HG03378 (cell line): ENCODE data around the gene GGT6.
"Not testable (repeated sequence)": the region's sequence is repeated elsewhere in the genome, so short reads cannot be mapped to it uniquely, and the experiment has no call there.

ENCODE experiments used
- ATAC-seq: cut with Tn5 transposase; IDR thresholded peaks from one replicate; pipeline ENCODE4 v1.9.1; 2021; ENCODE audit warnings: mild to moderate bottlenecking, moderate library complexity; ENCODE audit not compliant: unreplicated experiment

GGT6 gene

DNA sequence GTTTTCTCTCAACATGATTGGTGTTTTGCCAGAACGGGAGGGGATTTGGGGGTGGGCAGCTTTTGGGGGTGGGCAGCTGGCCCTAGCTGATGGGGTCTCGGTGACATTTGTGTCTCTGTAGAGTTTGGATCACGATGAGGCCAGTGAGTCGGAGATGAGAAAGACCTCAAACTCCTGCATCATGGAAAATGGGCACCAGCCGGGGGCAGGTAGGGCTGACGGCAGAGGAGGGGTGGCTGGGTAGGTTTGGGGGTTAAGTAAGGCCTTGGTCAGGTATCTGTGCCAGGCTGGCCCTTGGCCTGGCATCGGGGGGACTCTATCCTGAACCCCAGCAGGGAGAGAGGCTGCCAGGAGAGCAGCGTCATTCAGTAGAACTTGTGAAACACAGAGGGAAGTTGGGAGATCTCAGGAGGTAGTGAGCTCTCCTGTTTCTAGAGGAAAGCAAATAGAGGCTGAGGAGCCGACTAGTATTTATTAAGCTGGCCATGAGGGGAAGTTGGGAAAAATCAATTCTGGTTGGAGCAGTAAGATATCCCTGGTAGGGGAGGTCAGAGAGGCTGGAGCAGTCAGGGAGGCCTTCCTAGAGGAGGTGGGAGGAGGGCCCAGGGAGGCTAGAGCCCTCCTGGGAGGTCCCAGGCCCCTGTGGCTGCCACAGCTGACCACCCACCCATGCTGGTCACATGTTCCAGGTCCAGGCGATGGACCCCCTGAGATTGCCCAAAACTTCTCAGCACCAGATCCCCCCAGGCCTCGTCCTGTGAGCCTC is 32.0 kb upstream of the GGT6 start:
- ATAC-seq = no peak

DNA sequence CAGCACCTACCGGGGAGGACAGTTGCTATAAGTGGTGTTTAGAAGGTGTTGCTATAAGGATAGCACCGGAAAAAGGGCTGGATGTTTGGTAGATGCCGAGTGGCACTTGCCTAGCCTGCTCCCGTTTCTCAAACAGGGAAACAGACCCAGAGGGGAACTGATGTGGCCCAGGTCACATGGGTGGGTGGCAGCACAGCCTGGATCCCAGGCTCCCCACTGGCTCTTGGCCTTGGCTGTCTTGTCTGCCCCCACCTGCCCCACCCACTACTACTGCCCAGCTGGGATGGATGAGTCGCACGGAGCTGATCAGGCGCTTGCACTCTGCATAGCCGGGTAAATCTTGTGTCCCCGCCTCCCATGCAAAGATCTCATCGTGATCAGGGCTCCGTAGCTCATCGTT is 31.2 kb upstream of the GGT6 start:
- no peak for ATAC-seq

DNA sequence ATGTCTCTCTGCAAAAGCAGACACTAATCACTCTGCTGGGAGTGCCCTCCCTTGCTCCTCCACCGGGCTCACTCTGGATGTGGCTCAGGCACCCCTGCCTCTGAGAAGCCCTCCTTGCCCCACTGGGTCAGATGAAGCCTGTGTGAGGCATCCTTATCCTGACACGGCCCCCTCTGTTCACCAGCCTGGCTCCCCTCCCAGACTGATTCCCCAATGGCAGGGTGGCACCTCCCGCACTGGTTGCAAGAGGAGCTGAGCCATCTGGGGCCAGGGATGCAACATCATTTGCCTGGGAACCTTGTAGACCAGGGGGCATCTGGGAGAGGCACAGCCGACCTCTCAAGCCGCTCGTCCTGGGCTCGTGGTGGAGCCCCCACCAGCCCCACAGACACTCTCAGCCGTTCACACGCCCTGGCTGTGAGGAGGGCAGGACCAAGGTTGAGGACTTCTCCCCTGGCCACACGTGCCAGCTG is 30.6 kb upstream of the GGT6 start:
- ATAC-seq = no peak

DNA sequence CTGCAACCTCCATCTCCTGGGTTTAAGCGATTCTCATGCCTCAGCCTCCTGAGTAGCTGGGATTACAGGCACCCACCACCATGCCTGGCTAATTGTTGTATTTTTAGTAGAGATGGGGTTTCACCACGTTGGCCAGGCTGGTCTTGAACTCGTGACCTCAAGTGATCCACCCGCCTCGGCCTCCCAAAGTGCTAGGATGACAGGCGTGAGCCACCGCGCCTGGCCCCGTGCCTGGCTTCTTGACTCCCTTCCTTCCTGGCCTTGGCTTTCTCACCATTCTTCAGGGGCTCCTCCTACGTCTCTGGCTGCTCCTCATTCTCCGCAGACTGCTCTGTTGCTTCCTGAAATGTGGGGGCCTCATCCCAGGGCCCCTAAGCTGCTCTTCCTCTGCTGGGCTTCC is 29.7 kb upstream of the GGT6 start:
- ATAC-seq = not testable (repeated sequence)

DNA sequence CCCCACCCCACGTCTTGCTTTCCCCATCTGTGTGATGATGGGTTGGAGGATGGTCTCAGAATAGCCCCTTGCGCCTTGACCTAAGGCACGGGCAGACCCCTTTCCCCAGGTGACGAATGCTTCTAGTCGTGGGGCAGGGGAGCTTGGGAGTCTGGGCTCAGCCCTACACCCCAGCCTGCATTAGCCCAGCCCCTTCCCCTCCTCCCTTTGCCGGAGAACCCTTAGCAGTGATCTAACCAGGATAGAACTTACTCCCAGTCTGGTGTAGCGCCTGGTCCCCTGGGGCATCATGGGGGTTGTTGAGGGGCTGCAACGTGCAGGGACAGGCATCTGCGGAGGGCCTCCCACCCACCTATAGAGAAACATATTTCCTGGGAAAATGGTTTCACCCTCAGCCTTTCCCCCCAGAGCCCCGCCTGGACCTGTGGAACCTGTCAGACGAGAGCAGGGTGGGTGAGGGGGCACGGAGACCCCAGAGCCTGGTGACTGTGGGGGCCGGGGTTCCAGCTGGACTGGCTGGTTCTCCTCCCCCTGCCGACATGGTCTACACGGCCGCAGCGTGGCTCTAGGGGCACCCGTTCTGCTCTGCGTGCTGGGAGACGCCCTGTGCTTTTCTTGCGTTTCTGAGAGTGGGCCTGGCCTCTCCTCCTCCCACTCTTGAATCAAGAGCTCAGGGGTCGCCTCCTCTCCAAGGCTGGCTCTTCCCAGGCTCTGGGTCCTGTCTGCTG is 28.7 kb upstream of the GGT6 start:
- no peak for ATAC-seq

DNA sequence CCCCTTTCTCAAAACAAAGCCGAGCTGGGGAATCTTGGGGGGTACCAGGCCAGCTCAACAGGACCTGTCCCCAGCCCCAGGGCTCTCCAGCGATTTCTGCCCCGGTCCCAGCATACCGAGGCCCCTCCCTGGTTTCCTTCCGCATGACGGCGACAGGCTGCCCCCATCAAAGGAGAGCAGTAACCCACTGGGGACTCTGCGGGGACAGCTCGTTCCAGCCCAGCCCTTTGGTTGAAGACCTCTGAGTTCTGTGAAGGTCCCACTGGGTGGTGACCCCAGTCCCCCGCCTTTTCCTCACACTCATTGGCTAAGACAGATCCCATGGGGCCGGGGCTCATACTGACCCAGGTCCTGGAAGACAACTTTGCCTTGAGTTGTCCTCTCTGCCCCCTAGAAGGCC is 28.0 kb upstream of the GGT6 start:
- ATAC-seq = no peak

DNA sequence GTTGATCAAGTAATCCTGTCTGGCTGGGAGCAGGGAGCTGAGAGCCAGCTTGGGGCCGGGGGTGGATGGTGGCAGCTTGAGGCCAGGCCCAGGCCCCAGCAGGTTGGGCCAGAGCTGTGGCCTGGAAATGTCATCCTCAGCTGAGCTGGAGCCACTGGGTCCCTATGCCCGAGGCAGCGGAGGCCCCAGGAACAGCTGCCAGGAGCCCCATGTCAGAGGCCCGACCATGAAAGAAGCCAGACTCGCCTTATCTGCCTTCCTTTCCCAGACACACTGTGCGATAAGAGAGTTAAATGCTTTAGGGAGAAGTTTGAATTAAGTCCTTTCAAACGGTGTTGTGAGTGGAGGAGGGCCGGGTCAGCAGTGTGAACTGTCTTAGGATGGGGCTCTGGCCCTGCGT is 27.4 kb upstream of the GGT6 start:
- ATAC-seq = no peak

DNA sequence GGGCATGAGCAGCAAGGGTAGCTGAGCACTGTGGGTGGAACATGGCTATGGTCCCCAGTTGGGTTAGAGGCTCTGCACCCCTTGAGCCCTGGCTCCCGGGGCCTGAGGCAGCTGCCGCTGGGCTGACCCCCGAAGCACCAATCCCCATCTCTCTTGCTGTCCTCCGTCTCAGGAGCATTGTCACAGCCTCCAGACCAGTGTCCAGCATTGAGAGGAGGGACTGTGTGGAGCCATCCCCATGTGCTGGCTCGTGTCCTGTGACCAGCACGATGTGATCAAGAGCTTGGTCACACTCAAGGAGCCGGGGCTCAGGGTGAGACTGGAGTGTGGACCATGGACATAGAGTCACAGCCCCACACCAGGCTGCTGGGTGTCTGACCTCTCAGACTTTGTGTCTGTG is 26.8 kb upstream of the GGT6 start:
- ATAC-seq = no peak

DNA sequence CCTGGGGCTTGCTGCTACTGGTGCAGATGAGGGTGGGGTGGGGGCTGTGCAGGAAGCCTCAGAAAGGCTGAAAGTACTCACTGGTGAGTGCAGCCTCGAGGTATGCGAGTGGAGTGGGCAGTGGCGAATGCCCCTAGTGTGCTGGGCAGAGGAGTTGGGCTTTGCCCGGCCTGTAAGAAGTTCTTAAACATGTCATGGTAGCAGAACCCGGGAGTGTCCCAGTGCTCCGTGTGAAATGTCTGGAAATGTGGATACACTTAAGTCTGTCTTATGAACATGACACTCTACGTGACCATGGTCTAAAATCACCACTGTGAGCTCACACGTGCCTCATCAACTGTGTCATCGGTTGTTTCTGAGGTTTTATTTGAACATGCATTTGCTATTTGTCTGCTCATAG is 25.7 kb upstream of the GGT6 start:
- ATAC-seq = no peak

DNA sequence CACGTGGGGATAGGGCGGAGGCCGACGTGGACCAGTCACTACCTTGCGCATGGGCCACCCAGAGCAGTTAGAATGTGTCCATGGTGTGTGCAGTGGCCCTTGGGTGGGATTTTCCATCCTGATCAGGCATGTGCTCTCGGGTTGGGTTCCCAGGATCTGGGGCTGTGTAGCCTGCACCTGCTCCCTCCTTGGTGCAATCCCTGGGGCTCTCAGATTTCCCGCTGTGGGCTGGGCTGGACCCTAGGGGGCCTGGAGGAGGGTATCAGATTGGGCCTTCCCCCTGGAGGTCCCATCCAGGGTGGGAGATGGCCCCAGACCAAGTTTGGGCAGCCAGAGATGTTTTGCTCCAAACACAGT is 25.2 kb upstream of the GGT6 start:
- ATAC-seq = no peak

DNA sequence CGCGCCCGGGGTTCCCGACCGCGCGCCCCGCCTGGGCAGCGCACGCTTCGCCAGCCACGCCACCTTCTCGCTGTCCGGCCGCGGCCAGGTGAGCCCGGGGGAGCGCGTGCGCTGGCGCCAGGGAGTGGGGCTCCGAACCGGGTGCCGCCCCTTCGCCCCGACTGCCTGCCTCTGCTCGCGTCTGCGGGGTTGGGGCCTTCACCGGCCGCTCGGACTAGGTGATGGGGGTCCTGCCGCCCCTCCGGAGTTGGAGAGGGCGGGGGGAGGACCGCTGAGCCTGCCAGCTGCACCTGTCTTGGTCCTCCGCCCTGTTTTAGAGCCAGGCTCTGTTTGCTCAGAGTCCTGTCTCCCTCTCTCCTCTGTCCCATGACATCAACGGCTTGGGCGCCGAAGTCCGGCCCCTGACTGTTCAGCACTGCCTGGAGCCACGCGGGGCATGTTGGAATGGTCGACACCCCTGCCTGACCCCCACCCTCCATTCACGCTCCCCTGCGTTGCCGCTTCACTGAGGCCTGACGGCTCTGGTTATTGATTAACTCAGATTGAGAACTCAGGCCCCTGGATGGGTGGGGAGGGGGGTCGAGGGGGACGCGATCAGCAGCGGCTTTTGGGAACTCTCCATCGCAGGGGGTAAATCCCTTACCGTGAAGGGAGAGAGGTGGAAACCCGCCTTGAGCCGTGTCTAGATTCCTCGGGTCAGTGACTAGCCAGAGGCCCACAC is 24.7 kb upstream of the GGT6 start:
- ATAC-seq = no peak

DNA sequence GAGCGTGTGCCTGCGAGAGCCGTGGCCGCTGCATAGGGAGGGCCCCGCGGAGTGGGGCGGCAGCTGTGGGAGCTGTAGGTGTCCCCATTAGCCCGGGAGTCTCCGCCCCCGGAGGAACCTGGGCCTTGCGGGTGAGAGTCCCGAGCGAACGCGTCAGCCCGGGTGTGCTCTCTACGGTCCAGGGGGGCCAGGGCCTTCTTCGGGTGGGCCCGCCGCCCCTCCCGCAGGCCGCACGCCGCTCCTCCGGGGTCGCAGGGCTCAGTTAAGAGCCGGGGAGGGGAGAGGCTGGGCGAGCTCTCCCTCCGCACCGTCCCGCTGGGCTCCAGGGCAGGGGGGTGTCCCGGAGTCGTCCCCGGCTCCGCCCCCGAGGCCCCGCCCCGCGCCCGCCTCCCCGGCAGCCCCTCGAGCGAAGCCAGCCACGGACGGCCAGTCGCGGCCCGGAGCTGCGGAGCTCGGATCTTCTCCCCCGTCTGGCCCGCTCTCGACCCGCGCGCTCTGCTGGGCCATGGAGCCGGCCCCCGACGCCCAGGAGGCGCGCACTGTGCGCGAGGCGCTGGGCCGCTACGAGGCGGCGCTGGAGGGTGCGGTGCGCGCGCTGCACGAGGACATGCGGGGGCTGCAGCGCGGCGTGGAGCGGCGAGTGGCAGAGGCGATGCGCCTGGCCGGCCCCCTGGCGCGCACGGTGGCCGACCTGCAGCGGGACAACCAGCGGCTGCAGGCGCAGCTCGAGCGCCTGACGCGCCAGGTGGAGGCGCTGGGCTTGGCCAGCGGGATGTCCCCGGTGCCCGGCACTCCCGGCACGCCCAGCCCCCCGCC is 23.9 kb upstream of the GGT6 start, which contains the start of gene SMTNL2:
TSS of gene SMTNL2 (plus strand) at position 429 of the 816 bp plus-strand sequence. CDS start at position 506, 77 bp downstream.
- no peak for ATAC-seq

DNA sequence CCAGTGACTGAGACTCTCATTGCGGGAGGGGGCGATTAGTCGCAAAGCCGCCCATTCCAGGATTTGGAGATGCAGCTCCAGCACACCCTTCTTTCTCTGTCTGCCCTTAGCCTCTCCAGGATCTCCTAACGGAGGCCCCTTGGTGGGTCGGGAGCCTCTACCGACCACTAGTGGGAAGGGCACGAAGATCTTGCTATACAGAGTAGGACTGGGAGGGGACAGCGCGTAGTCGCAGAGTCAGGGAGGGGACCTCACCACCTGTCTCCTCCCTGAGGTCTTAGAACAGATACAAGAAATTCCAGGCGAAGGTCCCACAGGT is 23.4 kb upstream of the GGT6 start:
- no peak for ATAC-seq

DNA sequence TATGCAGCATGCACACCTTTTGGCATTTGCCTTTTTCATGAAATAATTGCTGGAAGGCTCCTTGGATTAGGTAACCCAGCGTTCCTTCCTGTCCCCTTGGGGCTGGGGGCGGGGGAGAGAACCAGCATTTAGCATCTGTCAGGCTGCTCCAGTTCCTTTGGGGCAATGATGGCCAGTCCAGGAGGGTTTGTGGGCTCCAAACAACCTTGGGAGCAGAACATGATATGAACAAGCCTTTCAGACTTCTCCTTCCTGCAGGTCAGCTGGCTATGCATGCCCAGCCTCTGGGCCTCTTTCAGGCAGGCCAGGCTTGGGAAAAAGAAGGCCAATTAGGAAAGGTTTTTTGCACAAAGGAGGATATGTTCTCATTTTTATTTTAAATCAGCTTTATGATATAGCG is 22.8 kb upstream of the GGT6 start:
- ATAC-seq = no peak

DNA sequence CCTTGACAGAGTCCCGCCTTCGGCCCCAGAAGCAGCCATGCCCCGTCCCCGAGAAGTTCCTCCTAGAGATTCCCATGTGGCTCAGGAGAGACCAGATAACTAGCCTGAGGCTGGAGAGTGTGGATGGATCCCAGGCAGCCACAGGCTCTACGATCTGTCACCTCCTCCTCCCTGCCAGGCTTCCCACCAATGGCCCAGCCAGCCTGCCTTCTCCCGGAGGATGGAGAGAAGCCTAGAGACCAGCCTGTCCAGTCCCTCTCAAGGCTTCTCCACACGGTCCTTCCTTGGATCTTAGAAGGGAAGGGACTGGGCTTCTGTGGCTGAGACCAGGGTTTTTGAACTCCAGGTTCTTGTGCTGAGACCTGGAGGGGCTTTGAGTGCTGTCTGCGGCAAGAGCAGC is 22.3 kb upstream of the GGT6 start:
- no peak for ATAC-seq

DNA sequence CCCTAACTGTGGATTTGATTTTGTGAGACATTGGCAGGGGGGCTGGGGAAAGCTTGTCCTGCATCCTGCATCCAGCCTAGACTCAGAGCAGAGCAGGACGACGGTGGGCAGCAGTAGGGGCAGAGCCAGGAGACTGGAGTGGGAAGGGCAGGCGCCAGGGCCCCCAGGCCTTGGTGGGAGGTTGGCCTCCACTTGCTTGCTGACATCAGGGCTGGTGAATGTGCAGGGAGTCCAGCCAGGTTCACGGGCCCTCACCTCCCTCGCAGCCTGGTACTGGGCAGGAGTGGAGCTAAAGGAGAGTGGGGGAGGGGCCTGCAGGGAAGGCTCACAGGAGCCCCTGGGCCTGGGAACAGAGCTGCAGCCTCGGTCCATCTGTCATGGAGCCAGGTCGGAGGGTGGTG is 21.7 kb upstream of the GGT6 start:
- no peak for ATAC-seq

DNA sequence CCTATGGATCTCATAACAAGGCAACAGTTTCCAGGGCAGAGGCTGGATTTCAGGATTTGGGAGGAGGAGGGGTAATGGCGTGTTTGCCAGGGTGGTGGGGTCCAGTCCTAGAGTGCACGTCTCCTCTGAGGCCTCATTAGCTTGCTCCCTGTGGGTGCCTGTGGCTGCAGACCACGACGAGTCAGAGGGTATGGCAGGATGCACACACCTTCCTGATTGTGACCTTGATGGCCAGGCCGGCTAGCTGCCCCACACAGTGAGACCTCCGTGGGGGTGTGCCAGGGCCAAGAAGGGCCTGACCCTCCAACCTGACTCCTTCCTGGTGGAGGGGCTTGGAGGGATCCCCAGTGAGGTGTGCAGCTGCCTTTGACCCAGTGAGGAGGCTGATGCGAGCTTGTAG is 19.9 kb upstream of the GGT6 start:
- no peak for ATAC-seq

DNA sequence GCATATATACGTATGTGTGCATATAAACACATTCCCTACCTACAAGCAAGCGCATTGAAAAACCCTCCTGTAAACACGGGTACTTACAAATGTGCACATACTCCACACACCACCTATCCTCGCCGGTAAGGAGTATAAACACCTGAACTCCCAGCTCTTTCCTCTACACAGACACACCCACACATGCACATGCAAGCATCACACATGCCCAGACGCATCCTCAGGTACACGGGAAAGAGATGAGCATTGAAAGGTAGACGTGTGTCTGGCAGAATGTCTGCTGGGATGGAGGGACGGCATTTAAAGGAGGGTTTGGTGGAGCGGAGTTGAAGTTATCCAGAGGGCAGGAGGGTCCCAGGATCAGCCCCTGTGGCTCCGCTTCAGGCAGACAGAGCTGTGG is 19.3 kb upstream of the GGT6 start:
- ATAC-seq = no peak

DNA sequence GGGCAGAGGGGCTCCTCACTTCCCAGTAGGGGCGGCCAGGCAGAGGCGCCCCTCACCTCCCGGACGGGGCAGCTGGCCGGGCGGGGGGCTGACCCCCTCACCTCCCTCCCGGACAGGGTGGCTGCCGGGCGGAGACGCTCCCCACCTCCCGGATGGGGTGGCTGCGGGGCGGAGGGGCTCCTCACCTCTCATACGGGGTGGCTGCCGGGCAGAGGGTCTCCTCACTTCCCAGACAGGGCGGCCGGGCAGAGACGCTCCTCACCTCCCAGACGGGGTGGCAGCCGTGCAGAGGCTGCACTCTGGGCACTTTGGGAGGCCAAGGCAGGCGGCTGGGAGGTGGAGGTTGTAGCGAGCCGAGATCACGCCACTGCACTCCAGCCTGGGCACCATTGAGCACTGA is 18.0 kb upstream of the GGT6 start:
- ATAC-seq = not testable (repeated sequence)

DNA sequence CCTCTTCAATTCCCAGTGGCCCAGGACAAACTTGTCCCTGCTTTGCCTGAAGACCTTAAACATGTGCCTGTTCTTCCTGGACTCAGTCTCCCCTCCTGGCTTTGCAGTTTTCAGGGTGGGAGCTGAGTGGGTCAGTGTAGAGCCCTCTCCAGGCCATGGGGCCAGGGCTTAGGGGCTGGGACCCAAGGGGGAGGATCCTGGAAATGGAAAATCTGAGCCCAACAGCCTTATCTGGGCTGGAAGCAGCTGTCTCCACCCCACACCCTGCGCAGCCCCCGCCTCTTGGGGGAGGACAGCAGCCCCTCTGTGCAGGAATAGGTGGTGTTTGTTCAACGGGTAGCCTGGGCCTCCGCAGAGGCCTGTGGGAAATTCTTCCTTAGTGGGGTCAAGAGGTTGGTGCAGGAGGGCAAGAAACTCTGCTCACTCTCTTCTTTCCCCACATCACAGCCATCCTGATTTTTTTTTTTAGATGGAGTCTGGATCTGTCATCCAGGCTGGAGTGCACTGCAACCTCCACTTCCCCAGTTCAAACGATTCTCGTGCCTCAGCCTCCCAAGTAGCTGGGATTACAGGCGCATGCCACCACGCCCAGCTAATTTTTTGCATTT is 17.1 kb upstream of the GGT6 start:
- ATAC-seq = no peak
